NCI-H510A (cell line): Measurements from ENCODE around the gene HSF5.

Source experiments
- DNase-seq: peaks from one replicate; lab custom pipeline; 2025; lab: John Stamatoyannopoulos, UW

Gene HSF5

GRCh38 chr17:58385359-58385899 is 102.8 kb downstream of the HSF5 start:
- DNase-seq, result no peak

- DNase-seq, result no peak
Measured at GRCh38 chr17:58384897-58385296, 103.3 kb downstream of the HSF5 start.

GRCh38 chr17:58383892-58384462 is 104.2 kb downstream of the HSF5 start:
- no peak for DNase-seq

- DNase-seq, result no peak
Measured at GRCh38 chr17:58382872-58383242, 105.4 kb downstream of the HSF5 start.

- no peak for DNase-seq
Measured at GRCh38 chr17:58382108-58382871, 105.9 kb downstream of the HSF5 start.

- no peak for DNase-seq
Measured at GRCh38 chr17:58381124-58382035, 106.8 kb downstream of the HSF5 start.

GRCh38 chr17:58380207-58381123 is 107.7 kb downstream of the HSF5 start:
- DNase-seq, result no peak

GRCh38 chr17:58379511-58379824 is 108.7 kb downstream of the HSF5 start:
- no peak for DNase-seq

GRCh38 chr17:58378733-58379510 is 109.3 kb downstream of the HSF5 start:
- no peak for DNase-seq

- no peak for DNase-seq
Measured at GRCh38 chr17:58377661-58378060, 110.5 kb downstream of the HSF5 start.

GRCh38 chr17:58377093-58377601 is 111.1 kb downstream of the HSF5 start:
- peak; percentile 3 for DNase-seq

GRCh38 chr17:58376472-58377000 is 111.7 kb downstream of the HSF5 start:
- DNase-seq, result no peak

GRCh38 chr17:58375811-58376210 is 112.4 kb downstream of the HSF5 start:
- DNase-seq, result no peak

- DNase-seq, result no peak
Measured at GRCh38 chr17:58375256-58375655, 113.0 kb downstream of the HSF5 start.

GRCh38 chr17:58373923-58374322 is 114.3 kb downstream of the HSF5 start:
- no peak for DNase-seq

- no peak for DNase-seq
Measured at GRCh38 chr17:58373003-58373402, 115.2 kb downstream of the HSF5 start.

- DNase-seq, result no peak
Measured at GRCh38 chr17:58371300-58371950, 116.8 kb downstream of the HSF5 start.

- DNase-seq, result no peak
Measured at GRCh38 chr17:58370716-58371115, 117.5 kb downstream of the HSF5 start.

- DNase-seq, result no peak
Measured at GRCh38 chr17:58370309-58370708, 117.9 kb downstream of the HSF5 start.
